ENCODE results near the gene GON7.
"Not testable (repeated sequence)": the region's sequence is repeated elsewhere in the genome, so short reads cannot be mapped to it uniquely, and the experiment has no call there.

Gene GON7

DNA sequence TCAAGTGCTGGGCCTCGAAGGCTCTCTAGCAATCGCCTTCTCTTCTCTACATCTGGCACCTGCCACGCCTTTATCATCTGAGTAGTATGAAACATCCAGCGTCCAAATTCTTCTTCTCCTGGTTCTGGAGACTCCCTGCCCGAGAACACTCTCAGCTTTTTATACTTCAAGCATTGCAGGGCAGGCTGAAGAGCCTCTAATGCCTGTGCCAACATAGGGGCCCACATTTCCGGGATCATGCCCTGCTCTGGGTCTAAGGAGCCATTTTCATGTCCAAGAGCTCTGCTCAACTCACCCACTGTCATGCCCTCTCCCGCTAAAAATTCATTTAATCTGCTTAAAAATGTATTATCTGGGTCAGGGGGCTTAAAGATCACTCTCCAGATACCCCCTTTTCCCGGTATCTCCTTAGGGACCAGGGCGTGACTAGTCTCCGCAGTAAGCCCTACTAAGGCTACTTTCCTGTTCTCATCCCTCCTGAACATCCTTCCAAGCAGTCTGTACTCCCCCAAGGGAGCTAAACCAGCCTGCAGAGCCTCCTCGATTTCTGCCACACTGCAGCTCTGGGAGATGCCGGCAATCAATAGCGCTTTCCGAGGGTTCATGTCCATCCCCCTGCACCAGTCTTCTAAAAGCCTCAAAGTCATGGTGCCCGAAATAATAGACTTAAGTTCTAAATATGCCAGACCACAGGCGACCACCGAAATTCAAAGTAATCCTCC, 23.1 kb downstream of the GON7 start:
- peak overlapping the region; percentile 92 for H3K4me3 ChIP-seq (ENCODE audit: insufficient read length, low read depth)
- no peaks in the 10 kb centered on the region for H3K27me3 ChIP-seq (ENCODE audit: insufficient read depth, insufficient read length)
- no peak for DNase-seq (ENCODE audit: low read depth, low spot score)
- peak overlapping the region; percentile 85 for H3K9ac ChIP-seq (ENCODE audit: insufficient read length, low read depth)
- H3K36me3 ChIP-seq (ENCODE audit: insufficient read depth, insufficient read length, low read length) = peaks cover 24% of the 10 kb centered on the region
- TF ChIP-seq YY1 (IDR thresholded peaks at IDR 0.05; ENCODE audit: insufficient read depth, insufficient read length) (no peak), ZNF274 (IDR thresholded peaks at IDR 0.05; ENCODE audit: low read depth, low read length) (no peak), SUZ12 (IDR thresholded peaks at IDR 0.05; ENCODE audit: extremely low read depth, insufficient read depth, insufficient read length) (no peak)
- no peaks in the 10 kb centered on the region for H3K4me1 ChIP-seq (ENCODE audit: insufficient read depth, insufficient read length)
- no peaks in the 10 kb centered on the region for H3K9me3 ChIP-seq (ENCODE audit: insufficient read depth, low read length)

DNA sequence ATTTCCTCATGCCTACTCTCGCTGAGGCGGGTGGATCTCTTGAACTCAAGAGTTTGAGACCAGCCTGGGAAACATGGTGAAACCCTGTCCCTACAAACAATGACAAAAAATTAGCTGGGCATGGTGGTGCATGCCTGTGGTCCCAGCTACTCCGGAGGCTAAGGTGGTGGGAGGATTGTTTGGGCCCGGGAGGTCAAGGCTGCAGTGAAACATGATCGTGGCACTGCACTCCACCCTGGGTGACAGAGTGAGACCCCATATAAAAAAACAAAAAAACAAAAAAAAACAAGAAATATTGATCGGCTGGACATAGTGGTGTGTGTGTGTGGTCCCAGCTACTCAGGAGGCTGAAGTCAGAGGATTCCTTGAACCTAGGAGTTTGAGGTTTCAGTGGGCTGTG, 31.4 kb downstream of the GON7 start:
- H3K9me3 ChIP-seq (ENCODE audit: insufficient read depth, low read length) = no peaks in the 10 kb centered on the region
- no peak for DNase-seq (ENCODE audit: low read depth, low spot score)
- no peak overlapping the region for H3K9ac ChIP-seq (ENCODE audit: insufficient read length, low read depth)
- H3K27me3 ChIP-seq (ENCODE audit: insufficient read depth, insufficient read length) = no peaks in the 10 kb centered on the region
- TF ChIP-seq SUZ12 (IDR thresholded peaks at IDR 0.05; ENCODE audit: extremely low read depth, insufficient read depth, insufficient read length) (no peak), ZNF274 (IDR thresholded peaks at IDR 0.05; ENCODE audit: low read depth, low read length) (no peak), YY1 (IDR thresholded peaks at IDR 0.05; ENCODE audit: insufficient read depth, insufficient read length) (no peak)
- no peaks in the 10 kb centered on the region for H3K4me1 ChIP-seq (ENCODE audit: insufficient read depth, insufficient read length)
- H3K36me3 ChIP-seq (ENCODE audit: insufficient read depth, insufficient read length, low read length) = no peaks in the 10 kb centered on the region
- no peak overlapping the region for H3K4me3 ChIP-seq (ENCODE audit: insufficient read length, low read depth)

DNA sequence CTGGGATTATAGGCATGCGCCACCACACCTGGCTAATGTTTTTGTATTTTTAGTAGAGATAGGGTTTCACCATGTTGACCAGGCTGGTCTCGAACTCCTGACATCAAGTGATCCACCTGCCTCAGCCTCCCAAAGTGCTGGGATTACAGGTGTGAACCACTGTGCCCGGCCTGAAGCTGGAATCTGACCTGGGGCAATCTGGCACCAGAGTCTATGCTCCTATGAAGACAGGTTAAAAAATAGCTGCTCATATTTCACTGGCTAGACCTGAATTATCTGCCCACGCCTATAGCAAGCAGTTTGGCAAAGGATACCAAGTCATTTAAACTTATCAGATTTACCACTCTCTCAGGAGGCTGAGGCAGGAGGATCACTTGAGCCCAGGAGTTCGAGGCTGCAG, 32.1 kb downstream of the GON7 start:
- DNase-seq (ENCODE audit: low read depth, low spot score); H3K4me1 ChIP-seq (ENCODE audit: insufficient read depth, insufficient read length); H3K27me3 ChIP-seq (ENCODE audit: insufficient read depth, insufficient read length); H3K9me3 ChIP-seq (ENCODE audit: insufficient read depth, low read length); H3K9ac ChIP-seq (ENCODE audit: insufficient read length, low read depth); H3K36me3 ChIP-seq (ENCODE audit: insufficient read depth, insufficient read length, low read length); H3K4me3 ChIP-seq (ENCODE audit: insufficient read length, low read depth): not testable (repeated sequence)

DNA sequence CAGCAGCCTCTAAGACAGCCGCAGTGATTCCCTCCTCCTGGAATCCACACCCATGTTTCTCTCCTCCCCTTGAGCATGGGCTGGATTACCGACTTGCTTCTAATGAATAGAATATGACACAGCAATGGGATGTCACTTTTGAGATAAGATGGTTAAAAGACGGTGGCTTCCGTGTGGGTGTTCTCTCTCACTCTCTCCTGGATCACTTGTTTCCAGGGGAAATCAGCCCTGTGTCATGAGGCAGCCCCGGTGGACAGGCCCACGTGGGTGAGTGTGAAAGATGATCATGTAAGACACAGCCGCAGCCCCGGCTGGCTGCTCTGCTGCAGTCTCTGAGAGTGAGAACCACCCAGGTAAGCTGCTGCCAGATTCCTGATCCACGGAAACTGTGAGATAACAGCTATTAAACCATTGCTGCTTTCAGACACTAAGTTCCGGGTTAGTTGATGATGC, 32.9 kb downstream of the GON7 start:
- H3K27me3 ChIP-seq (ENCODE audit: insufficient read depth, insufficient read length) = no peaks in the 10 kb centered on the region
- no peaks in the 10 kb centered on the region for H3K36me3 ChIP-seq (ENCODE audit: insufficient read depth, insufficient read length, low read length)
- H3K4me1 ChIP-seq (ENCODE audit: insufficient read depth, insufficient read length) = no peaks in the 10 kb centered on the region
- no peak overlapping the region for H3K4me3 ChIP-seq (ENCODE audit: insufficient read length, low read depth)
- no peaks in the 10 kb centered on the region; the same call in 1 of the 2 replicates for H3K9me3 ChIP-seq (ENCODE audit: insufficient read depth, low read length)
- no peak overlapping the region for H3K9ac ChIP-seq (ENCODE audit: insufficient read length, low read depth)
- no peak for TF ChIP-seq SUZ12 (IDR thresholded peaks at IDR 0.05; ENCODE audit: extremely low read depth, insufficient read depth, insufficient read length)
- TF ChIP-seq ZNF274 (IDR thresholded peaks at IDR 0.05; ENCODE audit: low read depth, low read length) = no peak
- no peak for TF ChIP-seq YY1 (IDR thresholded peaks at IDR 0.05; ENCODE audit: insufficient read depth, insufficient read length)
- DNase-seq (ENCODE audit: low read depth, low spot score) = no peak

DNA sequence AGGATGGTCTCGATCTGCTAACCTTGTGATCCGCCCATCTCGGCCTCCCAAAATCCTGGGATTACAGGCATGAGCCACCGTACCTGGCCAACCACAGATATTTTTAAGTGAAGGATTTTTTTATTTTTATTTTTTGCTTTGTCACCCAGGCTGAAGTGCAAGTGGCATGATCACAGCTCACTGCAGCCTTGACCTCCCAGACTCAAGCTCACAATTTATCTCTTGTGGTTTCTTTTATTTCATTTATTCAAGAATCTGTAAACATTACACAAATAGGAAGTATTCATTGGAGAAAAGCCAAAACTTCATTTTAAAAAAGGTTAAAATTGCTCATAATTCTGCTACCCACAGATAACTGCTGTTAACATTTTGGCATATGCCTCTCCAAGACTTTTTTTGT, 35.5 kb downstream of the GON7 start:
- no peak for DNase-seq (ENCODE audit: low read depth, low spot score)
- Histone ChIP-seq H3K4me1 (ENCODE audit: insufficient read depth, insufficient read length) (no peaks in the 10 kb centered on the region), H3K27me3 (ENCODE audit: insufficient read depth, insufficient read length) (no peaks in the 10 kb centered on the region), H3K9ac (ENCODE audit: insufficient read length, low read depth) (no peak overlapping the region), H3K36me3 (ENCODE audit: insufficient read depth, insufficient read length, low read length) (no peaks in the 10 kb centered on the region), H3K4me3 (ENCODE audit: insufficient read length, low read depth) (no peak overlapping the region), H3K9me3 (ENCODE audit: insufficient read depth, low read length) (no peaks in the 10 kb centered on the region; the same call in 1 of the 2 replicates)
- no peak for TF ChIP-seq YY1 (IDR thresholded peaks at IDR 0.05; ENCODE audit: insufficient read depth, insufficient read length)
- no peak for TF ChIP-seq ZNF274 (IDR thresholded peaks at IDR 0.05; ENCODE audit: low read depth, low read length)
- no peak for TF ChIP-seq SUZ12 (IDR thresholded peaks at IDR 0.05; ENCODE audit: extremely low read depth, insufficient read depth, insufficient read length)

DNA sequence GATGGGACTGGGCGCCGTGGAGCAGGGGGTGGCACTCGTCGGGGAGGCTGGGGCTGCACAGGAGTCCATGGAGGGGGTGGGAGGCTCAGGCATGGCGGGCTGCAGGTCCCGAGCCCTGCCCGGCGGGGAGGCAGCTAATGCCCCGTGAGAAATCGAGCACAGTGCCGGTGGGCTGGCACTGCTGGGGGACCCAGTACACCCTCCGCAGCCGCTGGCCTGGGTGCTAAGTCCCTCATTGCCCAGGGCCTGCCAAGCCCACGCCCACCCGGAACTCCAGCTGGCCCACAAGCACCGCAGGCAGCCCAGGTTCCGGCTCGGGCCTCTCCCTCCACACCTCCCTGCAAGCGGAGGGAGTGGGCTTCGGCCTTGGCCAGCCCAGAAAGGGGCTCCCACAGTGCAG, 36.7 kb downstream of the GON7 start:
- H3K4me3 ChIP-seq (ENCODE audit: insufficient read length, low read depth); DNase-seq (ENCODE audit: low read depth, low spot score); H3K4me1 ChIP-seq (ENCODE audit: insufficient read depth, insufficient read length); H3K36me3 ChIP-seq (ENCODE audit: insufficient read depth, insufficient read length, low read length); H3K9ac ChIP-seq (ENCODE audit: insufficient read length, low read depth); H3K27me3 ChIP-seq (ENCODE audit: insufficient read depth, insufficient read length); H3K9me3 ChIP-seq (ENCODE audit: insufficient read depth, low read length): not testable (repeated sequence)

DNA sequence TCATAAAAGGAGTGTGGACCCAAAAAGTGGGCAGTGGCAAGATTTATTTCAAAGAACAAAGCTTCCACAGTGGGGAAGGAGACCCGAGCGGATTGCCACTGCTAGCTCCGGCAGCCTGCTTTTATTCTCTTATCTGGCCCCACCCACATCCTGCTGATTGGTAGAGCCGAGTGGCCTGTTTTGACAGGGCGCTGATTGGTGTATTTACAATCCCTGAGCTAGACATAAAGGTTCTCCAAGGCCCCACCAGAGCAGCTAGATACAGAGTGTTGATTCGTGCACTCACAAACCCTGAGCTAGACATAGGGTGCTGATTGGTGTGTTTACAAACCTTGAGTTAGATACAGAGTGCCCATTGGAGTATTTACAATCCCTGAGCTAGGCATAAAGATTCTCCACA, 37.2 kb downstream of the GON7 start:
- H3K9me3 ChIP-seq (ENCODE audit: insufficient read depth, low read length); H3K9ac ChIP-seq (ENCODE audit: insufficient read length, low read depth); DNase-seq (ENCODE audit: low read depth, low spot score); H3K36me3 ChIP-seq (ENCODE audit: insufficient read depth, insufficient read length, low read length); H3K27me3 ChIP-seq (ENCODE audit: insufficient read depth, insufficient read length); H3K4me1 ChIP-seq (ENCODE audit: insufficient read depth, insufficient read length); H3K4me3 ChIP-seq (ENCODE audit: insufficient read length, low read depth): not testable (repeated sequence)

DNA sequence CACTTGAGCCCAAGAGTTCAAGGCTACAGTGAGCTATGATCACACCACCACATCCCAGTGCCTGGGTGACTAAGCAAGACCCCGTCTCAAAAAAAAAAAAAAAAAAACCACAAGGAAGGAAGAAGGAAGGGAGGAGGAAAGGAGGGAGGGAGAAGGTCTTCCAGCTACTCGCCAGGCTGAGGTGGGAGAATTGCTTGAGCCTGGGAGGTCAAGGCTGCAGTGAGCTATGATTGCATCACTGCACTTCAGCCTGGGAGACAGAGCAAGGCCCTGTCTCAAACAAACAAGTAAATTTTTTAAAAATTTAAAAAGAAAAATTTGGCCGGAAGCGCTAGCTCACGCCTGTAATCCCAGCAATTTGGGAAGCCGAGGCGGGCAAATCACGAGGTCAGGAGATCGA, 38.3 kb downstream of the GON7 start:
- H3K9ac ChIP-seq (ENCODE audit: insufficient read length, low read depth); DNase-seq (ENCODE audit: low read depth, low spot score); H3K27me3 ChIP-seq (ENCODE audit: insufficient read depth, insufficient read length); H3K9me3 ChIP-seq (ENCODE audit: insufficient read depth, low read length); H3K4me1 ChIP-seq (ENCODE audit: insufficient read depth, insufficient read length); H3K4me3 ChIP-seq (ENCODE audit: insufficient read length, low read depth); H3K36me3 ChIP-seq (ENCODE audit: insufficient read depth, insufficient read length, low read length): not testable (repeated sequence)

DNA sequence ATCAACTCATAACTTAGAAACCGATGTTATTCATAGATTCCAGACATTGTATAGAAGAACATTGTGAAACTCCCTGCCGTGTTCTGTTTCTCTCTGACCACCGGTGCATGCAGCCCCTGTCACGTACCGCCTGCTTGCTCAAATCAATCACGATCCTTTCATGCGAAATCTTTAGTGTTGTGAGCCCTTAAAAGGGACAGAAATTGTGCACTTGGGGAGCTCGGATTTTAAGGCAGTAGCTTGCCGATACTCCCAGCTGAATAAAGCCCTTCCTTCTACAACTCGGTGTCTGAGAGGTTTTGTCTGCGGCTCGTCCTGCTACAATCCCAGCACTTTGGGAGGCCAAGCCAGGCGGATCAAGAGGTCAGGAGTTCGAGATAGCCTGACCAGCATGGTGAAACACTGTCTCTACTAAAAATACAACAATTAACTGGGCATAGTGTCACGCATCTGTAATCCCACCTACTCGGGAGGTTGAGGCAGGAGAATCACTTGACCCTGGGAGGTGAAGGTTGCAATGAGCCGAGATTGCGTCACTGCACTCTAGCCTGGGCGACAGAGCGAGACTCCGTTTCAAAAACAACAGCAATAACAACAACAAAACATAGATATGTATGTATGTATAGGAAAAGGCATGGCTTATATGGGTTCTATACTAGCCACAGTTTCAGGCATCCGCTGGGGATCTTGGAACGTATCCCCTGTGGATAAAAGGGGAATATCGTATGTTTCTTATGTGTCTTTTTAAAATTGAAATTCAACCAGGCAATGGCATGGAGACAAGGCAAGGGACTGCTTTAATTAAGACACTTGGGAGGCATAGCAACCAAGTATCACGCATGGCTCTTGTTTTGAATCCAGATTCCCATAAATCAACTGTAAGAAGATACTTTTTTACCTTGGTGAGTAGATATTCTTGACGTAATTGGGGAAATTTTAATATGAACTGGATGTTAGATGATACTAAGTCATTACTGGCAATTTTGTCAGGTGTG, 41.3 kb downstream of the GON7 start:
- not testable (repeated sequence) for H3K9ac ChIP-seq (ENCODE audit: insufficient read length, low read depth)

More for the DNA sequence above, 41.3 kb downstream of the GON7 start:
- not testable (repeated sequence) for H3K4me1 ChIP-seq (ENCODE audit: insufficient read depth, insufficient read length); DNase-seq (ENCODE audit: low read depth, low spot score); H3K27me3 ChIP-seq (ENCODE audit: insufficient read depth, insufficient read length); H3K36me3 ChIP-seq (ENCODE audit: insufficient read depth, insufficient read length, low read length); H3K4me3 ChIP-seq (ENCODE audit: insufficient read length, low read depth); H3K9me3 ChIP-seq (ENCODE audit: insufficient read depth, low read length)
